Stimulated activated CD4-positive, alpha-beta T cell treated with anti-CD3 and anti-CD28 coated beads, Interleukin-1b, Interleukin-23, amount 100 ng/mL, for 4 hours (primary cell): Measurements from ENCODE around the gene SBF2.
"Not testable (repeated sequence)": the region's sequence is repeated elsewhere in the genome, so short reads cannot be mapped to it uniquely, and the experiment has no call there.

Source experiments
- DNase-seq, 2 donors: peaks; one replicate each; pipeline ENCODE4 v3.0.0-alpha.2; 2020; ENCODE audit warnings: low read depth in 2 of 2

SBF2 gene

DNA sequence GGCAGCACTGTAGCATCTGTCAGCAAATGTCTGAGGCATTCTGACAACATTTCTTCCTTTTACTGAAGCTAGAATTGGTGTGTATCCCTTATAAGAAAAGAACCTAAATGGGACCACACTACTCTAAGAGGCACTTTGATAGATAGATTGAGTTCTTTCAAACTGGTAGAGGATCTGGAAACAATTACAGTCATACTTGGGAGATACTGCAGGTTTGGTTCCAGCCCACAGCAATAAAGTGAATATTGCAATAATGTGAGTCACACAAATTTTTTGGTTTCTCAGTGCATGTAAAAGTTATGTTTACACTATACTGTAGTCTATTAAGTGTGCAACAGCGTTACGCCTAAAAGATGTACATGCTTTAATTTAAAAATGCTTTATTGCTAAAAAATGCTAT, 96.9 kb downstream of the SBF2 start:
- no peak for DNase-seq

DNA sequence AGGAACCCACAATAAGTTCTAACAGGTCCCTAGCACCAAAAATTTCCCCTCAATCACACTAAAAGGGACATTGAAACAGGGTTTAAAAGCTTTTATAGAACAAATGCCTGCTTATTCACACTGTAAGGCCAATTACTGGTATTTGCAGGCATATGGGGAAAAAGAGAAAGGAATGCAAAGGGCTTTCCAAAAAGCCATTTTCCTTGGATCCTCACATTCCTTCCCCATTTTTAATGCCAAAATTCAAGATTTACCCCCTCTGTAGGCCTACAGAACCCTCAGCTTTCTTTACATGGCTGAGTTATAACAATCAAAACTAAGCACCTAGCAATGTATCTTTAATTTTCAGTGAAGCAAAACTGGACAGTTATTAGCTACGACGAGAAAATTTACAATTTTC, 102.0 kb downstream of the SBF2 start:
- DNase-seq = no peak

DNA sequence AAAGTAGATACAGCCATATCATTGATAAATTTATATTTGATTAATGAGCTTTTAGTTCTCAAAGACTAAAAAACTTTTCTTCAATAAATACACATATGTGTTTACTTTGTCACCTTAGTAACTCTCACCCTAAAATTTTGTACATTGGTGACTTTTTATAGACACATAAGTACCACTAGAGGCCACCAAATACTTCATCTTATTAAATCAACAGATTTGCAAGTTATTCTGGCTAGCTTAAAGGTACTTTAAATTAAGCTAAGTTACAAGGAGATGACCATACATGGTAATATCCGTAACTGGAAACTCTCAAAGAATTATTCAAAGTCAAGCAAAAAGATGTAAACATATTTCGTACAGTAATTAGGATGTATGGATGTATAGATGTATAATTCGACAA, 112.2 kb downstream of the SBF2 start:
- no peak for DNase-seq

DNA sequence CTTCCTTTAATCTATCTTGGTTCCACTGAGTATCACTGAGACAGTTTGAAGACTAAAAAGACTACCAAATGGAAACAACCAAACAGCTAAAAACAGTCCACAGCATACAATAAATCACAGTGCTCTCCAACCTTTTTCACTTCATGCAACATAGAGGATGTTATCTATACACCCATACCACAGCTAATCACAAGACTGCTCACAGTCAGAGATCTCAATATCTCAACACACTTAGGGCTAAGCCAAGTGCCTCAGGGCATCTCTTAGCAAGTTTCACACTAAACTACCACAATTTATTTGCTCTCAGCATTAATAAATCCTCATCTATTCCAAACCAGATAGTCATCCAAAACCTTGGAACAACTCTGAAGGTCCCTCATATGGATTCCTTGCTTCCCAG, 129.4 kb downstream of the SBF2 start:
- no peak for DNase-seq

DNA sequence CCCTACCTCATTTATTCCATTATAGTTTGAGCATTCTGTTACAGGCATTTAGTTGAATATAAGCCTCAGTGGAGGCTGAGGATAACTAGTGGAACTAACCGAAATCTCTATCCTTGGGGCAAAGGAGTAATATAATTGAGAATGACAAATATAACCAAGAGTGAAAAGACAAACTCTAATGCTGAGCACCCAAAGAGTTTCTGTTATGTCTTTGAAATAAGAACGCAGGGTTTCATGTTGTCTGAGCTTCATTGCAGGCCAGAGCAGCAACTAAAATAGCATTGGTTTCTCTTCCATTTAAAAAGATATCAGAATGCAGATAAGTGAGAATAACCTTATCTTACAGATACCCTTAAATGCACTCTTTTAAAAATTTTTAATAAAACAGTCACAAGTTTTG, 131.8 kb downstream of the SBF2 start:
- DNase-seq = no peak

DNA sequence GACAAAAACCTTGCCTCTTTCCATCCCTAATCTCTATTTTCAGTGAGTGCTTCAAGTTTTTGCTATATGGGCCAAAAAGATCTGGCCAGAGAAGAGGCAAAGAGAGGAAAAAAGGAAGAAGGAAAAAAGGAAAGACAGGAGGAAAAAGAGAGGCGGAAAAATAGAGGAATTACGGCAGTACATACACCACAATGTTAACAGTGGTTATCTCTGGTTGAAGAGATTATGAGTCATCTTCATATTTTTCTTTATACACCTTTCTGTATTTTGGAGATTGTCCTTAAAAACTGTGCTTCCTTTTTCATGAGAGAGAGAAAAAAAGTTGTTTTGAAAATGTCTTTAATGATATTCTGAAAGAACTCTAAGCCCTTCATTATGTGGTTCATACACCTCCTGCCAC, 133.7 kb downstream of the SBF2 start:
- DNase-seq = no peak

DNA sequence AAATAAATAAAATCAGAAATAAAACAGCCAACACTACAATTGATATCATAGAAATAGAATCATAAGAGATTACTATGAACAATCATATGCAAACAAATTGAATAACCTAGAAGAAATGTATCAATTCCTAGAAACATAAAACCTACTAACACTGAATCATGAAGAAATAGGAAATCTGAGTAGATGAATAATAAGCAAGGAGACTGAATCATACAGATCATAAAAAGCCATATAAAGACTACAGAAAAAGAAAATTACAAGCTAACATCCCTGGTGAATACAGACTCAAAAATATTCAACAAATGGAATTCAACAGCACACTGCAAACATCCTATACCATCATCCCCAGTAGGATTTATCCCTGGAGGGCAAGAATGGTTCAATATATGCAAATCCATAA, 135.6 kb downstream of the SBF2 start:
- no peak for DNase-seq

DNA sequence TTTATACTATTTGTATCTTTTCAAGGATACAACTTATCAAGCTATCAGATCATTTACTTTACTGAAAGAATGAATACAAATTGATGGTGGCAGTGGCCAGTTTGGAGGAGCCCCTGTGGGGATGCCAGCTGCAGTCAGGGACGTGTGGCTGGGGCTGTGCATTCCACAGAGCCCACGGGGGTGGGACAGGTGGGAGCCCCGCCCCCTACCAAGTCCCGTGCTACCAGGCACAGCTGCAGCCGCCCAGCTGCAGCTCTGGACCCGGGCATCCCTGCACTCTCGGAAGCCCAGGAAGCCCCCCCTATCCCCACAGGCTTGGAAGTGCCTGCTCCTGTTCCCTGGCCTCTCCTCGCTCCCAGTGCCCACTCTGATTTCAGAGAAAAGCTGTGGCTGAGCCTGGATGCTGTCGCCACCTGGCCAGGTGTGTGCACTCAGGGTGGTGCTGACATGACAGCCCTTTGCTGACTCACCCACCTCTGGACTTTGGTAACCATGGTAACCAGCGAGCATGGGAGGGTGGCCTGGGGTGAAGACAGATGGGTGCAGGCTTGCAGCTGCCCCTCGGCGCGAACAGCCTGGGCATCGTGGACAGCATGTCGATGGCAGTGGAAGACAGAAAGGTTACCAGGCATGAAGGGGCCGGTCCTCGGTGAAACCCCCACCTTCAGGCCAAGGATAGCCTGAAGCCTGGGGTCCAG, 138.1 kb downstream of the SBF2 start:
- no peak for DNase-seq

DNA sequence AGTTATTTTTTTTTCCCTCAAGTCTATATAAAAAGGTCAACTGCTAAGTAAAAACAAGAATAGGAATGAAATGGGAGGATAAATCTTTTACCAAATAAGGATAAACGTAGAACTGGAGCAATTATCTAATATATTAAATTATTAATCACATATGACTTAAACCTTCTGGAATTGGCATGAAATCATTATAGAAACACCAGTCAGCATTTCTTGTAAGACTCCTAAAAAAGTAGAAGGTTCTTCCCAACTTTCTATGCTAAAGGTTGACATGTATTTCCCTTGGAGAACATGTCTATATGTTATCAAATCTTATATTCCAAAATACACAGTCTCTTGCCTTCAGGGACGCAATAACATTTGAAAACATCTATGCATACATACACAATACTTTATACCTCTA, 143.2 kb downstream of the SBF2 start:
- no peak for DNase-seq

DNA sequence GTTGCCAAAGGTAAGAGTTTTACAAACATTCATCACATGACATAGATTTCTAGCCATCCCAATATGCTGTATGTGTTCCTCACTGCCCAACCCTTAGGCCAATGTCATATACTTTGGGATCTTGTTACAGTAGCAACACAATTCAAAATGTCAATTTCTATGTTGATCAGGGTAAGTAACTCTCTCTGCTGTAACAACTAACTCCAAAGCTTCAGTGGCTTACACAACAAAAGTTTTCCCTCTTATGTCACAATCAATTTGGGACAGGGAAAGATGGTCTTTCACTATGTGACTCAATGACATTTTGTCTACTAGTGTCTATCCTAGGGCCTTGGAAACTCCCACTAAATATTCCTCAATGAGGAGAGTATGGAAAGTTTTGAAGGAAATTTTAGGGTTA, 144.5 kb downstream of the SBF2 start:
- DNase-seq = no peak

DNA sequence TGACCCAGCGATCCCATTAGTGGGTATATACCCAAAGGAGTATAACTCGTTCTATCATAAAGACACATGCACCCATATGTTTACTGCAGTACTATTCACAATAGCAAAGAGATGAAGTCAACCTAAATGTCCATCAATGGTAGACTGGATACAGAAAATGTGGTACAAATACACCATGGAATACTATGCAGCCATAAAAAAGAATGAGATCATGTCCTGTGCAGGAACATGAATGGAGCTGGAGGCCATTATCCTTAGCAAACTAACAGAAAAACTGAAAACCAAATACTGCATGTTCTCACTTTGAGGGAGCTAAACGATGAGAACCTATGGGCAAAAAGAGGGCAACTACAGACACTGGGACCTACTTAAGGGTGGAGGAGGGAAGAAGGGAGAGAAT, 146.8 kb downstream of the SBF2 start:
- DNase-seq = no peak

DNA sequence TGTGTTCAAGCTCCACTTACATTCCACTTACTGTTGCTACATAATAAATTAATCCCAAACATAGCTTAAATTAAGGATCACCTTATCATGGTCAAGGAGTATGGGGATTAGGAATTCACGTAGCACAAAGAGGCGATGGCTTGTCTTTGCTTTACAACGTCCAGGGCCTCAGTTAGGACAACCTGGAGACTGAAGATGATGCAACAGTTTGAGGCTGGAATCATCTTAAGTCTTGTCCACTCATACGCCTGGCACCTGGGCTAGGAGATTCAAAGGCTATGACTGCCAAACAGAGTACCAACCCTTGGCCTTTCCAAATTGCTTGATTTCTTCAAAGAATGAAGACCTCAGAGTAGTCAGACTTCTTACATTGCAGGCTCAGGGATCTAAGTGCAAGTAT, 149.1 kb downstream of the SBF2 start:
- no peak for DNase-seq

DNA sequence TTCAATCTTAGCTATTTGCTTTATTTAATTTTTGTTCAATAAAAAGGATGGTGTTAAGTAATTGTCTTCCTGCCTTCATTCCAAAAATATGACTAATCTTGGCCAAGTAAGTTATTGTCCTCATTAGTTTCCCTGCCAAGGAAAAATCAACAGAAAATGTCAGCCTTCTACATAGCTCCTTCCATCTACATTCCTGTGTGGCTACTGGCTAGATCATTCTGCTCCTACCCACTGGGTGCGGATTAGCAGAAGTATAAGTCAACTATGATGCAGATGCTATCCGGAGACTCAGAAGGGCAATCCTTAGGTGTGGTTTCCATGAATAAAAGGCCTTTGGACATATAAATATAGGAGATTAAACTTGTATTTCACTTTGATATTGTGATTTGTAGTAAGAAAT, 154.4 kb downstream of the SBF2 start:
- no peak for DNase-seq

DNA sequence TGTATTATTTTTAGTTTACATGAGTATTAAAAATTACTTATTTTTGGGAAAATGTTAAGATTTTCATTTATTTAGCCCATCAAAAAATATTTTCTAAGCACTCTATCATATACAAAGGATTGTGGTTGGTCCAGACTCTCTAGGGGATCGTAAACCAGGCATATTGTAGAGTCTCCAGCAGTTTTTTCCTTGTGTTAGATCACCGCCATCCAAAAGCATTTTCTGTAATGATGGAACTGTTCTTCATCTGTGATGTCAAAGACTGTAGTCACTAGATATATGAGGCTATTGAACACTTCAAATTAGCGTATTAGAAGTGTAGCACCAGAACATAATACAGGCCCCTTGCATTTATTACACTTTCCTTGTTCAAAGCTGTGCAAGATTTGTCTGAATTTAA, 154.9 kb downstream of the SBF2 start:
- DNase-seq = no peak

DNA sequence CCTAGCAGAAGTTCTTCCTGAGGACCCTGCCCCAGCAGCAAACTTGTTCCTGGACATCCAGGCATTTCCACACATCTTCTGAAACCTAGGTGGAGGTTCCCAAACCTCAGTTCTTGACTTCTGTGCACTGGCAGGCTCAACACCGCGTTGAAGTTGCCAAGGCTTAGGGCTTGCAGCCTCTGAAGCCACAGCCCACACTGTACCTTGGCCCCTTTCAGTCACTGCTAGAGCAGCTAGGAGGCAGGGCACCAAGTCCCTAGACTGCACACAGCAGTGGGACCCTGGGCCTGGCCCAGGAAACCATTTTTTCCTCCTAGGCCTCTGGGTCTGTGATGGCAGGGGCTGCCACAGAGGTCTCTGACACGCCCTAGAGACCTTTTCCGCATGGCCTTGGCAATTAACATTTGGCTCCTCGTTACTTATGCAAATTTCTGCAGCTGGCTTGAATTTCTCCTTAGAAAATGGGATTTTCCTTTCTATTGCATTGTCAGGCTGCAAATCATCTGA, 159.0 kb downstream of the SBF2 start:
- no peak for DNase-seq

DNA sequence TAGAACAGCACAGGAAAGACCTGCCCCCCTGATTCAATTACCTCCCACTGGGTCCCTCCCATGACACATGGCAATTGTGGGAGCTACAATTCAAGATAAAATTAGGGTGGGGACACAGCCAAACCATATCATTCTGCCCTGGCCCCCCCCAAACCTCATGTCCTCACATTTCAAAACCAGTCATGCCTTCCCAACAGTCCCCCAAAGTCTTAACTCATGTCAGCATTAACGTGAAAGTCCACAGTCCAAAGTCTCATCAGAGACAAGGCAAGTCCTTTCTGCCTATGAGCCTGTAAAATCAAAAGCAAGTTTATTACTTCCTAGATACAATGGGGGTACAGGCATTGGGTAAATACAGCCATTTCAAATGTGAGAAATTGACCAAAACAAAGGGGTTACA, 159.8 kb downstream of the SBF2 start:
- not testable (repeated sequence) for DNase-seq

DNA sequence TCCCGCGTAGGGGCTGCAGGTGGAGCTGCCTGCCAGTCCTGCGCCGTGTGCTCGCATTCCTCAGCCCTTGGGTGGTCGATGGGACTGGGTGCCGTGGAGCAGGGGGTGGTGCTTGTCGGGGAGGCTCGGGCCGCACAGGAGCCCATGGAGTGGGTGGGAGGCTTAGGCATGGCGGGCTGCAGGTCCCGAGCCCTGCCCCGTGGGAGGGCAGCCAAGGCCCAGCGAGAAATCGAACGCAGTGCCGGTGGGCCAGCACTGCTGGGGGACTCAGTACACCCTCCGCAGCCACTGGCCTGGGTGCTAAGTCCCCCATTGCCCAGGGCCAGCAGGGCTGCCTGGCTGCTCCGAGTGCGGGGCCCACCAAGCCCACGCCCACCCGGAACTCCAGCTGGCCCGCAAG, 160.8 kb downstream of the SBF2 start:
- not testable (repeated sequence) for DNase-seq

DNA sequence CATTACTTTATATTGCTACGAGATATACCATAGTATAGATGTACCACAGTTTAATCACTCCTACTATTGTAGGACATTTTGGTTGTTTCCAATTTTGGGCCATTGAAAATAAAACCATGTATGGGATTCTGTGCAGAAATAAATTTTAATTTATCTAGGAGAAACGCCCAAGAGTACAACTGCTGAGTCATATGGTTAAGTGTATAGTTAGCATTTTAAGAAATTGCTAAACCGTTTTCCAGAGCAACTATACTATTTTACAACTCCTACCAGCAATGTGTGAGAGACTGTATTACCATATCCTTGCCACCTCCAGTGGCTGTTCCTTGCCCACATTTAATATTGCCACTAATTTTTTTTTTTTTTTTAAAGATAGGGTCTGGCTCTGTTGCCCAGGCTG, 163.1 kb downstream of the SBF2 start:
- DNase-seq = no peak

DNA sequence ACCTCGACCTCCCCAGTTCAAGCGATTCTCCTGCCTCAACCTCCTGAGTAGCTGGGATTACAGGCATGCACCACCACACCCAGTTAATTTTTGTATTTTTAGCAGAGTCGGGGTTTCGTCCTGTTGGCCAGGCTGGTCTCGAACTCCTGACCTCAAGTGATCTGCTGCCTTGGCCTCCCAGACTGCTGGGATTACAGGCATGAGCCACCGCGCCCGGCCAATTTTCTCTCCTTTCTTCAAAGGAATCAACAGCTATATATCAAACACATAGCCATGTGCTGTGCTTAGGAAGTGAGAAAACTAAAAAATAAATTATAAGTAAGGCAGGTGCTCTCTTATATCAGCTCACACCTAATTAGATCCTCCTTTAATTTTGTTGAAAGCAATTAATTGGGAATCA, 164.8 kb downstream of the SBF2 start:
- not testable (repeated sequence) for DNase-seq

DNA sequence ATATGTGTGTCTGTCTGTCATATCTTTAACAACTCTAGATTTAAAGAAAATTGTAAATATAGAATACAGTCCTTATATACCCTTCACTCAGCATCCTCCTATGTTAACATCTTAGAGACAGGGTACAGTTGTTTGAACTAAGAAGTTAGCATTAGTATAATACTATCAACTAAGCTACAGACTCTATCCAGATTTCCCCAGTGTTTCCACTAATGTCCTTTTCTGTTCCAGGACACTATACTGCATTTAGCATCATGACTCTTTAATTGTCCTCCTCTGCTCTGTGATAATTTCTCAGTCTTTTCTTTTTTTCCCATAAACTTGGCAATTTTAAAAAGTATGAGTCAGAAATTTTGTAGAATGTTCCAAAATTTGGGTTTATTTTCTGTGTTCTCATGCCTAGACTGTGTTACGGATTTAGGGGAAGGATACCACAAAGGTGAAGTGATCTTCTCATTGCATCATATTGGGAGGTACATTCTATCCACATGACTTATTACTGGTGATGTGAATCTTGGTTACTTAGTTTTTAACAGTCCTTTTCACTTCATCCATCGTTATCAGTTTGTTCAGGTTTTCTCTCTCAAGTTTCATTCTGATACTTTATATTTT, 168.4 kb downstream of the SBF2 start:
- no peak for DNase-seq

DNA sequence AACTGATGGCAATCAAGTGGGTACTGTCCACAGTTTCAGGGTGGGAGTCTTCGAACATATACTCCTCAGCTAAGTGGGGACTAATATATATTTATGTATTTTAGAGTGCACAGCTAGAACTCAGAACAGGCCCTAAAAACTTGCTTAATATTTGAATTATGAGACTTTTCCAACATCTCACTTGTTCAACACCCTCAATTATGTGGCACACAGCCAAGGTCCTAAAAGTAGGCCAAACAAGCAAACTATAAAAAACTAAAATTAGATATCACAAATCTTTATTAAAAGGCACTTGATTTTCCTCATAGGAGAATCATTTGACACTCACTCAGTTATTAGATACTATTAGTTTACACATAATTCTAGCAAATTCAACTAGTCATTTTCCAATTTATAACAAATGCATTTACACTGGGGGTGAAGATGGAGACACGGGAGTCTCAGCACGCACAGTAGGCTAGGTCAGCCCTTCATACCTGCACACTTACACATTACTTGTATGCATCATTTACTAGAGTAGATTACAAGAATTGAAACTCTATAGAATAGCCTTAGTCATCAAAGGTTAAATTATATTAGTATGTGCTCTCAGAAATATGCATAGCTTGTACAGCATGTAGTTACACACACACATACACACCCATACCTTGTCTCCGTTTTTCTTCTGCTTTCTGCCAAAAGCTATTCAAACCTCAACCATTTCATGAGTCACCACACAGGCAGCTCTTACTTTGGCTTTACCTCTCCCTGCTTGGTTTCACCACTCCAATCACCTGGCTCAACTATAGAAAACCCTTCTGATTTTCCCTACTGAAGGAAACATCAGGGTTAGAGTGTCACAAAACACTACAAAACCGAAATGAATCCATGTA, 171.5 kb downstream of the SBF2 start:
- no peak for DNase-seq

DNA sequence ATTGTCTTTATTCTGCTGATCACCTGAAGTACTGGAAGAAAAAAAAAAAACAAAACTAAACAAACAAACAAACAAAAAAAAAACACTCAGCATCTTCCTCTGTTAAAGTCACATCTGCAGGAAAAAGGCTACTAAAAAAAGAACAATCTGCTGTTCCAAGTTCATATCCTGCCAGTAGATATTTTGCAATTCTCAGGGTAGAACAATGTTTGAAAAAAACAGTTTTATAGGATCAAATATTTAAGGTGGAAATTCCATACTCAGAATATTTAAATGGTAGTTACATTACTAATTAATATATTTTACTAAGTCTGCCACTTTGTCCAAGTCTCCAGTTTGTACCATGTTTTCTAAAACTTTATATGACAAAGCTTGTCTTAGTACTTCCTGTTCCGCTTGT, 175.2 kb downstream of the SBF2 start:
- DNase-seq = no peak
